Left ventricle myocardium superior (tissue), 1 donor: ENCODE measurements around the gene ARMC5. TPM values are rescaled to one million over a fixed set of nuclear protein-coding genes. Genes with fewer than 3 reads are reported as not detected.
"Not testable (repeated sequence)": the region's sequence is repeated elsewhere in the genome, so short reads cannot be mapped to it uniquely, and the experiment has no call there.

Experiments
- ATAC-seq: fragments of 200-7000 bp; cut with Tn5 transposase; one replicate; pipeline ENCODE4 v1.9.1; 2020; ENCODE audit warnings: mild to moderate bottlenecking, moderate library complexity
- DNase-seq: peaks from one replicate; pipeline ENCODE4 v3.0.0-alpha.2; 2020
- intact Hi-C: fragments of 100-400 bp; cut with micrococcal nuclease; formaldehyde crosslinking; loops from one replicate; pipeline ENCODE4 v1.11.0; 2022
- total RNA-seq: library from RNA; stranded (reverse); fragmentation: NEBNext Ultra II Directional; extraction: Animal tissue kit (Norgen Biotek cat#: 25700); gene quantifications from one replicate; pipeline ENCODE4 v1.2.1, GENCODE V29; 2021
- donor health status: DM: no; HTN: yes; CAD: no; lungs with severe emphysema.

Gene ARMC5
- total RNA-seq, 1 donor from 2014 or later: 5.4 TPM

GRCh38 chr16:31473264-31473984 is 14.1 kb downstream of the ARMC5 start:
- peak; percentile 28 for DNase-seq
- no peak for ATAC-seq
- intact Hi-C loops: no loop called here

- ATAC-seq (no peak), DNase-seq (no peak)
- intact Hi-C loops: no loop called here
Measured at GRCh38 chr16:31474173-31474714, 14.9 kb downstream of the ARMC5 start.

GRCh38 chr16:31474773-31475738 is 15.8 kb downstream of the ARMC5 start:
- intact Hi-C loops: no loop called here
- no peak for ATAC-seq
- no peak for DNase-seq

- ATAC-seq (no peak), DNase-seq (no peak)
- intact Hi-C loops: no loop called here
Measured at GRCh38 chr16:31475946-31476302, 16.6 kb downstream of the ARMC5 start.

GRCh38 chr16:31476303-31477219 is 17.3 kb downstream of the ARMC5 start:
- ATAC-seq (peak; percentile 19), DNase-seq (peak; percentile 81)
- intact Hi-C loops: no loop called here

GRCh38 chr16:31477220-31478216 is 18.2 kb downstream of the ARMC5 start:
- intact Hi-C loops: no loop called here
- ATAC-seq (no peak), DNase-seq (no peak)

GRCh38 chr16:31478956-31479355 is 19.7 kb downstream of the ARMC5 start:
- intact Hi-C loops: no loop called here
- DNase-seq: no peak

GRCh38 chr16:31479751-31480150 is 20.4 kb downstream of the ARMC5 start:
- intact Hi-C loops: no loop called here
- no peak for ATAC-seq
- peak; percentile 18 for DNase-seq

More at GRCh38 chr16:31478956-31479355, 19.7 kb downstream of the ARMC5 start:
- no peak for ATAC-seq

GRCh38 chr16:31480851-31481536 is 21.7 kb downstream of the ARMC5 start:
- intact Hi-C loops: no loop called here
- ATAC-seq: no peak
- peak; percentile 62 for DNase-seq

GRCh38 chr16:31483081-31483480 is 23.8 kb downstream of the ARMC5 start, which contains the start of gene SLC5A2:
Gene SLC5A2, plus strand, starts transcription at chr16:31483123. Its CDS starts 14 bp downstream, at chr16:31483137.
- DNase-seq (no peak), ATAC-seq (no peak)
- intact Hi-C loops: no loop called here

GRCh38 chr16:31484048-31484447 is 24.7 kb downstream of the ARMC5 start:
- DNase-seq, intact Hi-C loops, ATAC-seq: not testable (repeated sequence)

- ATAC-seq (no peak), DNase-seq (no peak)
- intact Hi-C loops: no loop called here
Measured at GRCh38 chr16:31484491-31485171, 25.3 kb downstream of the ARMC5 start.

GRCh38 chr16:31485571-31485970 is 26.3 kb downstream of the ARMC5 start:
- no peak for ATAC-seq
- intact Hi-C loops: no loop called here
- DNase-seq: no peak

- intact Hi-C loops: no loop called here
- DNase-seq (no peak), ATAC-seq (no peak)
Measured at GRCh38 chr16:31486045-31486444, 26.7 kb downstream of the ARMC5 start.

- ATAC-seq (no peak), DNase-seq (peak; percentile 36)
- intact Hi-C loops: no loop called here
Measured at GRCh38 chr16:31487071-31487719, 27.9 kb downstream of the ARMC5 start.
